Mesodermal cell (in vitro differentiated cells): ENCODE results near the gene PTH2. TPM values are rescaled to one million over a fixed set of nuclear protein-coding genes. Genes with fewer than 3 reads are reported as not detected.

Source experiments
- H3K27ac ChIP-seq: 2 replicates; pipeline ENCODE4 v1.7.0; 2013; ENCODE audit warnings: mild to moderate bottlenecking, low read depth, low read length, moderate library complexity; ENCODE audit not compliant: severe bottlenecking
- H3K36me3 ChIP-seq: 2 replicates; pipeline ENCODE4 v1.7.1; 2013; ENCODE audit warnings: mild to moderate bottlenecking, low read length, moderate library complexity; ENCODE audit not compliant: control insufficient read depth, insufficient read depth
- H3K4me1 ChIP-seq: one replicate; pipeline ENCODE4 v1.7.1; 2013; ENCODE audit warnings: mild to moderate bottlenecking, low read length; ENCODE audit not compliant: insufficient read depth, control insufficient read depth, poor library complexity, severe bottlenecking
- H3K4me3 ChIP-seq: 2 replicates; pipeline ENCODE4 v1.7.0; 2013; ENCODE audit warnings: low read length, control low read depth, mild to moderate bottlenecking; ENCODE audit not compliant: insufficient read depth, poor library complexity, severe bottlenecking; ENCODE audit errors: extremely low read depth
- H3K9me3 ChIP-seq: 2 replicates; pipeline ENCODE4 v1.7.1; 2013; ENCODE audit warnings: mild to moderate bottlenecking, low read length, moderate library complexity; ENCODE audit not compliant: control insufficient read depth
- WGBS, 2 experiments: methylation state at CpG; one replicate each; pipeline ENCODE4 v1.1.5; 2013; ENCODE audit warnings: missing lambda C conversion rate in 2 of 2; ENCODE audit not compliant: insufficient coverage in 2 of 2; 5-methylcytosine and 5-hydroxymethylcytosine counted together
- polyA plus RNA-seq, 2 experiments: library from polyadenylated mRNA; stranded (reverse); fragments of 50-300 nt; gene quantifications; one replicate each; pipeline ENCODE4 v1.2.3, GENCODE V29; 2013

The PTH2 gene
- 2.0 TPM for polyA plus RNA-seq (2013, experiment 1 of 2)
- polyA plus RNA-seq (2013, experiment 2 of 2) = 2.1 TPM

GRCh38 chr19:49423071-49423984 lies at the start of gene PTH2:
PTH2 (minus strand) TSS chr19:49423441; CDS start chr19:49423339, 102 bp downstream.
- H3K9me3 ChIP-seq = no peaks in the 10 kb centered on the region
- peaks cover 14% of the 10 kb centered on the region for H3K4me1 ChIP-seq
- 13% methylated on average over 29 to 33 of the region's 42 CpGs for WGBS, 2 experiments
- H3K27ac ChIP-seq = no peak within 1 kb of the TSS
- peak within 1 kb of the TSS; percentile 25 for H3K4me3 ChIP-seq
- no peaks in the 10 kb centered on the region for H3K36me3 ChIP-seq

GRCh38 chr19:49472936-49473335 lies 49.7 kb upstream of the PTH2 start:
- H3K4me3 ChIP-seq = no peak overlapping the region
- peaks cover 22% of the 10 kb centered on the region for H3K36me3 ChIP-seq
- peaks cover 8% of the 10 kb centered on the region for H3K4me1 ChIP-seq
- WGBS, 2 experiments = 94 to 96% methylated on average over 7 to 9 of the region's 9 CpGs
- no peaks in the 10 kb centered on the region for H3K9me3 ChIP-seq
- no peak overlapping the region for H3K27ac ChIP-seq

- 82 to 98% methylated on average over 7 of the region's 8 CpGs for WGBS, 2 experiments
- Histone ChIP-seq H3K9me3 (no peaks in the 10 kb centered on the region), H3K36me3 (peaks cover 31% of the 10 kb centered on the region), H3K4me3 (no peak overlapping the region), H3K27ac (no peak overlapping the region), H3K4me1 (peaks cover 8% of the 10 kb centered on the region)
Measured at GRCh38 chr19:49470615-49470978, 47.4 kb upstream of the PTH2 start.

- H3K4me3 ChIP-seq = no peak overlapping the region
- peaks cover 8% of the 10 kb centered on the region for H3K4me1 ChIP-seq
- WGBS, 2 experiments = 96 to 97% methylated on average over 22 to 24 of the region's 25 CpGs
- no peaks in the 10 kb centered on the region for H3K9me3 ChIP-seq
- H3K27ac ChIP-seq = no peak overlapping the region
- peaks cover 35% of the 10 kb centered on the region for H3K36me3 ChIP-seq
Measured at GRCh38 chr19:49469828-49470614, 46.8 kb upstream of the PTH2 start.

- peaks cover 8% of the 10 kb centered on the region for H3K4me1 ChIP-seq
- no peak overlapping the region for H3K27ac ChIP-seq
- WGBS, 2 experiments = 78 to 87% methylated on average over 14 to 15 of the region's 15 CpGs
- H3K36me3 ChIP-seq = peaks cover 35% of the 10 kb centered on the region
- H3K4me3 ChIP-seq = no peak overlapping the region
- H3K9me3 ChIP-seq = no peaks in the 10 kb centered on the region
Measured at GRCh38 chr19:49468746-49469447, 45.7 kb upstream of the PTH2 start.

- 92 to 93% methylated on average over 18 to 19 of the region's 19 CpGs for WGBS, 2 experiments
- Histone ChIP-seq H3K36me3 (peaks cover 35% of the 10 kb centered on the region), H3K4me1 (peaks cover 7% of the 10 kb centered on the region), H3K9me3 (no peaks in the 10 kb centered on the region), H3K27ac (no peak overlapping the region), H3K4me3 (no peak overlapping the region)
Measured at GRCh38 chr19:49468199-49468598, 45.0 kb upstream of the PTH2 start.

- Histone ChIP-seq H3K4me1 (no peaks in the 10 kb centered on the region), H3K27ac (no peak overlapping the region), H3K4me3 (no peak overlapping the region), H3K36me3 (peaks cover 35% of the 10 kb centered on the region), H3K9me3 (no peaks in the 10 kb centered on the region)
- 86 to 94% methylated on average over 2 to 3 of the region's 3 CpGs for WGBS, 2 experiments
Measured at GRCh38 chr19:49465371-49465770, 42.1 kb upstream of the PTH2 start.

GRCh38 chr19:49463960-49464740 lies 40.9 kb upstream of the PTH2 start:
- H3K4me1 ChIP-seq = no peaks in the 10 kb centered on the region
- H3K27ac ChIP-seq = no peak overlapping the region
- 94 to 97% methylated on average over 34 to 37 of the region's 39 CpGs for WGBS, 2 experiments
- H3K4me3 ChIP-seq = no peak overlapping the region
- H3K9me3 ChIP-seq = no peaks in the 10 kb centered on the region
- H3K36me3 ChIP-seq = peaks cover 38% of the 10 kb centered on the region

- H3K36me3 ChIP-seq = peaks cover 38% of the 10 kb centered on the region
- H3K4me1 ChIP-seq = no peaks in the 10 kb centered on the region
- 89 to 96% methylated on average over 10 to 12 of the region's 12 CpGs for WGBS, 2 experiments
Measured at GRCh38 chr19:49462492-49462891, 39.3 kb upstream of the PTH2 start.

GRCh38 chr19:49461656-49462055 lies 38.4 kb upstream of the PTH2 start:
- no peak overlapping the region for H3K4me3 ChIP-seq
- H3K27ac ChIP-seq = no peak overlapping the region
- H3K4me1 ChIP-seq = no peaks in the 10 kb centered on the region
- peaks cover 41% of the 10 kb centered on the region for H3K36me3 ChIP-seq
- WGBS, 2 experiments = 96 to 97% methylated on average over 30 to 37 of the region's 37 CpGs
- H3K9me3 ChIP-seq = no peaks in the 10 kb centered on the region

More at GRCh38 chr19:49462492-49462891, 39.3 kb upstream of the PTH2 start:
- no peak overlapping the region for H3K27ac ChIP-seq
- no peaks in the 10 kb centered on the region for H3K9me3 ChIP-seq
- H3K4me3 ChIP-seq = no peak overlapping the region
